HG03066 (cell line): ENCODE measurements around the gene CDH16.
"Not testable (repeated sequence)": the region's sequence is repeated elsewhere in the genome, so short reads cannot be mapped to it uniquely, and the experiment has no call there.

Experiments
- ATAC-seq: cut with Tn5 transposase; IDR thresholded peaks from one replicate; pipeline ENCODE4 v1.9.1; 2021; ENCODE audit warnings: low read depth; ENCODE audit not compliant: unreplicated experiment

The CDH16 gene

DNA sequence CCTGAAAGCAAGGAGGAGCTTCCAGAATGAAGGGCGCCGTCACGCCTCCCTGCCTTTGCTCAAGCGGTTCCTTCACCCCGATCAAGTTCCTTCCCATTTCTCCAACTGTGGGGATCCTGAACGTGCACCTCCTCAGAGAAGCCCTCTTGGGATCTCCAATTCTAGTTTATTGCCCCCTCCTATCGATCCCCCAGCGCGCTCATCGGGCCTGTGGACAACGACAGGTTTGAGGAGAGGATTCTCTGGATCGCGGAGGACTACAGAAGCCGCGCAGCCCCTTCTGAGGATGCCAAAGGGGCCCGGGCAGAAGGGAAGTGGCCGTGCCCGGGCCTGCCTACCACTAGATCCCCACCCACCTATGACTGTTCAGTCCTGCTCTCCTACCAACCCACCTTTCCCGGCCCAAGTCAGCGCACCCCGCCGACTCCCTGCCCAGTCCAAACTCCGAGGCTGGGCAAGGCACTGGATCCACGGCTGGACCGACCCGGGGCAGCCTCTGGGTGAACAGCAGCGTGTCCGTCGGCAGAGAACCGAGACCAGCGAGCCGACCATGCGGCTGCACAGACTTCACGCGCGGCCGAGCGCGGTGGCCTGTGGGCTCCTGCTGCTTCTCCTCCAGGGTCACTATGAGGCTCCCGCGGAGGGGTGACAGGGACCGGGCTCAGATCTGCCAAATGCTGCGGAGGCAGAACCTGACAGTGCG is 29.6 kb upstream of the CDH16 start:
- no peak for ATAC-seq

DNA sequence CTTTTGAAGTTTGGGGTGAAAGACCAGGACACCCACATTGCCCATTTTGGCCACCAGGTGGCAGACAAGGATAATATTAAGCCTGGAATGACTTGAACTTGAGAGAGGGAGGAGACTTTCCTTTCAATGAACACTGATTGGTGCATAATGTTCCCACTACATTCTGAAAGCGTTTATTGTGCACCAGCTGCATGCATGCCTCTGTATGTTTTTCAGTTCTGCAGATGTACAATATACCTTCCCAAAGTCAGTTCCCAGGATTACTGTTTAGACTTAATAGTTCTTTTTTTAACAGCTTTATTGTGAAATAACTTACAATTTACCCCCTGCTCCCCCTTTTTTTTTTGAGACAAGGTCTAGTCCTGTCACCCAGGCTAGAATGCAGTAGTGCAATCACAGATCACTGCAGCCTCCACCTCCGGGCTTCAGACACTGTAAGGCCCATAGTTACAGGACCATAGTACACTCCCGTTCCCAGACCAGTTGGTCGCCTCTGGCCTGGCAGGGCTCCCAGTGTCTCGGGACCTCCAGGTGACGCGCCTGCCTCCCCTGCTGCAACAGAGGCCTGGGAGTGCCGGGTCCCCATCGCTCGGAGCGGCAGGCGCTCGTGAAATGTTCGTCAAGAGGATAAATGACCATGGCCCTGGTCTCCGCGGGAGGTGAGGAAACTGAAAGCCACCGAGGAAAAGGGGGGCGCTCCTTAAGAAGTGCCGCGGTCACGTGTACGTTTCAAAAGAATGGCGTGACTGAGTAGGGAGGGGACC is 28.8 kb upstream of the CDH16 start:
- no peak for ATAC-seq

DNA sequence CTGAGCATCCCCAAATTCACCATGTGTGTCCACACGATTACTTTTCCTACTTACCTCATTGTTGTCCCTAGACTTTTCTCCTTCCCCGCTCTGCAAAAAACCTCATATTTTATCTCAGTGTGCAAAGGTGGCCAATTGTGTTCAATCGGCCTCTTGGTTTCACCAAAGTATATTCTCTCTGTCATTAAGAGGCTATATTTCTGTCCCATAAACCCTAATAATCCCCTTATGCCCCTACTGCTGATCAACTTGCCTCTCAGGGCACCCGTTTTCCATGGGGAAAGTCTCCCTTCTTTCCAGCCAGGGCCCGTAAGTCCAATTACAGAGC is 28.3 kb upstream of the CDH16 start:
- no peak for ATAC-seq

DNA sequence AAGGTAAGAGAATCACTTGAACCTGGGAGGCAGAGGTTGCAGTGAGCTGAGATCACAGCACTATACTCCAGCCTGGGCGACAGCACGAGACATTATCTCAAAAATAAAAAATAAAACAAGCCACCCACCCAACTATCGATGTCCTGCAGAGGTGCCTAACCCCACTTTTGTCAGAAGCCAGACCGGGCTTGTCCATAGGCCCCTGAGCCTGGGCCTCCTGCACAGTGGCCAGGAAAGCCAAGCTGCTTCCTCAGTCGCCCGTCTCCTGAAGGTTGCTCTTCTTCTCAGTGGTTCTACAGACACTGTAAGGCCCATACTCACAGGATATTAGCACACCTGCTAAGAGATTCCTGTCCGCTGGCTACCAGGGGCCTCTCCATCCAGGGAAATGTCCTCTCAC is 27.9 kb upstream of the CDH16 start:
- ATAC-seq = no peak

DNA sequence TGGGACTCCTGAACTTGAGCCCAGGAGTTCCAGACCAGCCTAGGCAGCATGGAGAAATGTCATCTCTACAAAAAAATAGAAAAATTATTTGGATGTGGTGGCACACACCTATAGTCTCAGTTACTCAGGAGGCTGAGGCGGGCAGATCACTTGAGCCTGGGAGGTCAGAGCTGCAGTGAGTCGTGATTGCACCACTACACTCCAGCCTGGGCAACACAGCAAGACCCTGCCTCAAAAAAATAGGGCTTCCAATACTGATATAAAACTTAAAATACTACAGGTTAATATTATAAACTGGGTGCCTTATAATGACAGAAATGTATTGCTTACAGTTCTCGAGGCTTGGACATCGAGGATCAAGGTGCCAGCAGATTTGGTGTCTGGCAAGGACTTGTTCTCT is 27.3 kb upstream of the CDH16 start:
- ATAC-seq = no peak

DNA sequence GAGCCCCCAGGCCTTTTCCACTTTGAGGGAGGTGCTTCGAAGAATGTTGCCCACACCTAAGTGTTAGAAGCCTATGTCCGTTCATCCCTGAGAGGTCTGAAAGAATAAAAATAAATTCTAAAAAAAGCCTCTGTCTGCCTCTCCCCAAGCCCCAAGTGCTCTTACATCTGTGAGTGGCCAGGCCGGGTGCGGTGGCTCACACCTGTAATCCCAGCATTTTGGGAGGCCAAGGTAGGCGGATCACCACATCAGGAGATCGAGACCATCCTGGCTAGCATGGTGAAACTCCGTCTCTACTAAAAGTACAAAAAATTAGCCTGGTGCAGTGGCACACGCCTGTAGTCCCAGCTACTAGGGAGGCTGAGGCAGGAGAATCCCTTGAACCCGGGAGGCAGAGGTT is 26.3 kb upstream of the CDH16 start:
- not testable (repeated sequence) for ATAC-seq

DNA sequence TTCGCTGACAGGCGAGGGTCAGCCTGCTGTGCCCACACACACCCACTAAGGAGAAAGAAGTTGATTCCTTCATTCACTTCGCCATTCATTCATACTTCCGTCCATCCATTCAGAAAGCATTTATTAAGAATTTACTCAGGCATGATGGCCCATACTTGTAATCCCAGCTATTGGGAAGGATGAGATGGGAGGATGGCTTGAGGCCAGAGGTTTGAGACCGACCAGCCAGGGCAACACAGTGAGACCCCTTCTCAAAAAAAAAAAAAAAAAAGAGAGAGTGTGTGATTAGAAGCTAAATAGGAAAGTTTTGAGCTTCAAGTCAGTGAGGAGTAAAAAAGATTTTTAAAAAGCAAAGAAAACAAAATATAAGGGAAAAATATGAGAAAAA is 25.4 kb upstream of the CDH16 start:
- no peak for ATAC-seq

DNA sequence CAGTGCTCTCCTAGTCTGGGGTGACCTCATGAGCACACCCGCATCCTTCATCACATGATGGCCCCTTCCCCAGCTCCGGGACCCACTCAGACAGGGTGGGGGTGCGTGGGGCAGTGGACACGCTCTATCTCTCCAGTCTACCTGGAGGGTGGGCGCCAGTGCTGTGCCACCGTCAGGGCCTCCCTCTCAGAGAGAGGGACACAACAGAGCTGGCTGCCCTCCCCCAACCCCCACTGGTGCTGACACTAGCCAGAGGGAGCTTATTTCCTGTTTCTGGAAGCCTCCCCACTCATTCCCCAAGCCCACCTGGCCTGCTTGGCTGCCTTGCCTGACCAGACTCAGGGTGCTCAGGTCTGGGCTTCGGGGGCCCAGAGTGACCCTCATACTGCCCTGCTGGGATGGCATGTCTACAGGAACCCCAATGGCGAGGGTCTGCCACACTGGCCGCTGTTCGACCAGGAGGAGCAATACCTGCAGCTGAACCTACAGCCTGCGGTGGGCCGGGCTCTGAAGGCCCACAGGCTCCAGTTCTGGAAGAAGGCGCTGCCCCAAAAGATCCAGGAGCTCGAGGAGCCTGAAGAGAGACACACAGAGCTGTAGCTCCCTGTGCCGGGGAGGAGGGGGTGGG is 24.9 kb upstream of the CDH16 start:
- ATAC-seq = no peak

DNA sequence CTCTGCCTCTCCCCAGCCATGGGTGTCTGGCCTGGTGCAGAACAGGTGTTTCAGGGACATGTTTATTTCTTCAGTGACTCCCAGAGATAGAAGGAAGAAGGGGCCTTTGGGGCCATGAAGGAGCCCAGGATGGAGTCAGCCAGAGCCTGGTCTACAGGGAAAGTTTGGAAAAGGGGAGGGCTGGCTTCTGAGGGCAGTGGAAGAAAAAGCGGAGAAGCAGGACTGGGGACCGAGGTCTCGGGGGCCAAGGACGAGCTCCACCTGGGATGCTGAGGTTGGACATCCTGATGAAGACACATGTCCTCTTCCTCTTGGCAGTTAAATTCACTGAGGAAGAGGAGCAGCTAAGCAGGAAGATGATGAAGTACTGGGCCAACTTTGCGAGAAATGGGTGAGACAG is 24.3 kb upstream of the CDH16 start:
- ATAC-seq = no peak

DNA sequence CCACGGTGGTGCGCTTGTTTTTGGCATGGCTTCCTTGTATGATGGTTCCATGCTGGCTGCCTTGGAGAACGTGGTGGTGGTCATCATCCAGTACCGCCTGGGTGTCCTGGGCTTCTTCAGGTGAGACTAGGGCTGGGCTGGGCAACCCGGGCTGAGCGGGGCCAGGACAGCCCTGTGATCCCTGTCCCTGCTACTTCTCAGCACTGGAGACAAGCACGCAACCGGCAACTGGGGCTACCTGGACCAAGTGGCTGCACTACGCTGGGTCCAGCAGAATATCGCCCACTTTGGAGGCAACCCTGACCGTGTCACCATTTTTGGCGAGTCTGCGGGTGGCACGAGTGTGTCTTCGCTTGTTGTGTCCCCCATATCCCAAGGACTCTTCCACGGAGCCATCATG is 21.6 kb upstream of the CDH16 start:
- ATAC-seq = no peak

DNA sequence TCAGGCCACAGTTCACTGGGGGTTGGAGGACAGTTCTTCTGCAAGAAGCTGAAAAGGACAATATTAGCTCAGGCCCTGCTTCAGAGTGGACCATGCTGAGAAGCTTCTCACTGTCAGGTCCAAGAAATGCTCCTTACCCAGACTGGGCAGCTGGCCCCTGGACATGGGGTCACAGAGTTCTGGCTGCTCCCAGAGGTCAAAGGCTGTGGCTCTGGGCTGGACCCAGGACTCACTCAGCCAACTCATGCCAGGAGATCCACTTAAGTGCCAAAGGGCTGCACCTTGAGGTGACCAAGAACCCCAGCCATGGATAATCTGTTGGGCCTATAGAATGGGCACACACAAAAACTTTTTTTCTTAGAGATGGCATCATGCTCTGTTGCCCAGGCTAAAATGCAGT is 20.7 kb upstream of the CDH16 start:
- ATAC-seq = no peak

DNA sequence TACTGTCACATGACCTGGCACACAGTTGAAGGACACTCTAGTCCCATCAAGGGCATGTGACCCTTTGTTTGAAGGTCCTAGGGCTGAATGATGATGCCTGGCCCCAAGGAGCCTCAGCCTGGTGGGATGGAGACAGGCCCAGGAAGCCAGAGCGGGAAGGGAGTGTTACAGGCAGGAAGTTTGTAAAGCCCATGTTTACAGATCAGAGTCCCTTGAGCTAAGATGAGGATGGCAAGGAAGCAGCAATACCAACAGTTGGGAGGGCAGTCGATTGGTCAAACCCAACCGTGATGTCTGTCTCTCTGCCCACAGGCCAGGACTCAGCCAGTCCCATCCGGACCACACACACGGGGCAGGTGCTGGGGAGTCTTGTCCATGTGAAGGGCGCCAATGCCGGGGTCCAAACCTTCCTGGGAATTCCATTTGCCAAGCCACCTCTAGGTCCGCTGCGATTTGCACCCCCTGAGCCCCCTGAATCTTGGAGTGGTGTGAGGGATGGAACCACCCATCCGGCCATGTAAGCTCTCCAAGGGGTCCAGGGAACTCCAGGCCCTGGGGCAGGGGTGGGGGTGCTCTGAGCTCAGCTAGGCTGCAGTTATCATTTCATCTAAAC is 19.1 kb upstream of the CDH16 start:
- ATAC-seq = no peak

DNA sequence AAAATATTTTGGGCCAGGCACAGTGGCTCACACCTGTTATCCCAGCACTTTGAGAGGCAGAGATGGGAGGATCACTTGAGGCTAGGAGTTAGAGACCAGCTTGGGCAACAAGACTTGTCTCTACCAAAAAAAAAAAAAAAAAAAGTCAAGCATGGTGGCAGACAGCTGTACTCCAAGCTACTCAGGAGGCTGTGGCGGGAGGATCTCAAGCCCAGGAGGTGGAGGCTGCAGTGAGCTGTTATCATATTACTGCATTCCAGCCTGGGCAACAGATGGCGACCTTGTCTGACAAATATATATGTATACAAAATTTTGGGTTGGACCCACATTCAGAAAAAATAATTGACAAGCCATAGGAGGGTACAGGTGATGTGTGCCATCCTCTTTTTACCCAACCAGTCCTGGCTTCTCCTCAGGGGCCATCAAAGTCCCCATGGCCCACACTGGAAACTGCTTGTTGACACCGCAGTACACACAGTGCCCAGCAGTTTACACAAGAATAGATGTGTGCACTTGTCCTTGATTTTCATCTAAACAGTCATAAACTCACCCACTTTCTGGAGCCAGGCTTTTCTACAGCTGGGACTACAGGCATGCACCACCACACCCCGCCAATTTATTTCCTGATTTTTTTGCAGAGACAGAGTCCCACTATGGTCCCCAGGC is 18.3 kb upstream of the CDH16 start:
- ATAC-seq = no peak

DNA sequence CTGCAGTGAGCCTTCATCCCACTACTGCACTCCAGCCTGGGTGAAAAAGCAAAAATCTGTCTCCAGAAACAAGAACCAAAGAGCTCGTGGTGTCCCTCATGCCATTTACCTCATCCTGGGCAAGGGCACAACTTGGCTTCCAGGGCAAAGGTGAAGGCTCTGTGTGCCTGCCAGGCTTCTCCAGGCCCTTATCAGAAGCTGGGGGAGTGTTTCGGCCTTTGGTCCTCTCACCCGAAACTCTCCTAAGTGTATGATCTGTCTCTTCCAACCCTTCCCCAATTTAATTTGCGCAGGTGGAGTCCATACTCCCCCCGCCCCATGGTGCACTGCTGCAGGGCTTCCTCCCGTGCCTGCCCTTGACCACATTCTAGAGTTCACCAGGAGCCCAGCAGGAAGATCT is 17.8 kb upstream of the CDH16 start:
- no peak for ATAC-seq

DNA sequence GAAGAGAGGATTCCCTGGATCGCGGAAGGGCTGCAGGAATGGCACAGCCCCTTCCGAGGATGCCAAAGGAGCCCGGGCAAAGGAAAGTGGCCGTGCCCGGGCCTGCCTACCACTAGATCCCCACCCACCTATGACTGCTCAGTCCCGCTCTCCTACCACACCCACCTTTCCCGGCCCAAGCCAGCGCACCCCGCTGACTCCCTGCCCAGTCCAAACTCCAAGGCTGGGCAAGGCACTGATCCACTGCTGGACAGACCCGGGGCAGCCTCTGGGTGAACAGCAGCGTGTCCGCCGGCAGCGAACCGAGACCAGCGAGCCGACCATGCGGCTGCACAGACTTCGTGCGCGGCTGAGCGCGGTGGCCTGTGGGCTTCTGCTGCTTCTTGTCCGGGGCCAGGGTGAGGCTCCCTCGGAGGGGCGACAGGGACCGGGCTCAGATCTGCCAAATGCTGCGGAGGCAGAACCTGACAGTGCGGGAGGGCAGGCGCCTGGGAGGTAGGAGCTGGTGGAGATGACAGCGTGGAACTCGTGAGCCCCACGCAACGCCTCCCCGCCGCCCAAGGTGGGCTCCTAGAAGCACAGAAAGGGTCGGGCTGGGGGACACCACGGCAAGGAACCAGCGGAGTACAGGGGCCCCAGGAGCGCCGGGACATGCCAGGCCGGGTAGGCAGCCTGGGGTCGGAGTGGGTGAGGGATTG is 16.8 kb upstream of the CDH16 start, which contains the start of gene CES2:
Gene CES2 (plus strand): TSS at position 203 of the 698 bp plus-strand sequence. CDS start 120 bp downstream, at position 323.
- ATAC-seq = no peak

DNA sequence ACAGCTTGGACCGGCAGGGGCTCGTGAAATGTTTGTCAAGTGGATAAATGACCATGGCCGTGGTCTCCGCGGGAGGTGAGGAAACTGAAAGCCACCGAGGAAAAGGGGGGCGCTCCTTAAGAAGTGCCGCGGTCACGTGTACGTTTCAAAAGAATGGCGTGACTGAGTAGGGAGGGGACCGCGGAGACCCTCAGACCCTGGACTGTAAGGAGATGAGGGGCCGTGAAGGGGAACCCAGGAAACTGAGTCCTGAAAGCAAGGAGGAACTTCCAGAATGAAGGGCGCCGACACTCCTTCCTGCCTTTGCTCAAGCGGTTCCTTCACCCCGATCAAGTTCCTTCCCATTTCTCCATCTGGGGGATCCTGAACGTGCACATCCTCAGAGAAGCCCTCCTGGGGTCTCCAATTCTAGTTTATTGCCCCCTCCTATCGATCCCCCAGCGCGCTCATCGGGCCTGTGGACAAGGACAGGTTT is 16.2 kb upstream of the CDH16 start:
- ATAC-seq = peak; percentile 27

DNA sequence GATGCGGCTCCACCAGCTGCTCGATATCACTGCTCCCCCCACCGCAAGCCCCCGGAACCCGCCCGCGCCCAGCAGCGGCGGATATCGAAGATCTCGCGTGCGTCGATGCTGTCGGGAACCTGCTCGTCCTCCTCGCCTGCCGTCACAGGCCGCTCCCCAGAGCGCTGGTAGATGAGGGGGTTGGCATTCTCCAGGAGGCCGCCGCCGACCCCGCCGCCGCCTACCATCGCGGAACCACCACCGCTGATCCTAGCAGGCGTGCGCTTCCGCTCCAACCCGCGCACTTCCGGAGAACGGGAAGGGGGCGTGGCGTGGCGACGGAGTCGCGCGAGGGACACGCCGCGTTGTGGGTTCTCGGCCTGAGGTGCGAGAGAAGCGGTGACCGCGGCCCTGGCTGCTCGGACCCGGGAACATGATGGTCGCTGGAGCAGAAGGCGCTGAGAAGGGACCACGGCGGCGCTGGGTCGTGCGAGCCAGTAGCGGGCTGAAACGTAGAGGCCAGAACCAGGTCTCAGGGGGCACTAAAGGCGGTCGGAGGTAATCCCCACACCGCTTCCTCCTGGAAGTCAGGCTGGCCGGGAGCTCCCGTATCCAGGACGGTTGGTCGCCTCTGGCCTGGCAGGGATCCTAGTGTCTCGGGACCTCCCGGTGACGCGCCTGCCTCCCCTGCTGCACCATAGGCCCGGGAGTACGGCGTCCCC is 15.6 kb upstream of the CDH16 start, which contains the start of gene CIAO2B:
Gene CIAO2B (minus strand): TSS at position 265 of the 701 bp plus-strand sequence. CDS start 38 bp downstream, at position 227.
- peak; percentile 76 for ATAC-seq

DNA sequence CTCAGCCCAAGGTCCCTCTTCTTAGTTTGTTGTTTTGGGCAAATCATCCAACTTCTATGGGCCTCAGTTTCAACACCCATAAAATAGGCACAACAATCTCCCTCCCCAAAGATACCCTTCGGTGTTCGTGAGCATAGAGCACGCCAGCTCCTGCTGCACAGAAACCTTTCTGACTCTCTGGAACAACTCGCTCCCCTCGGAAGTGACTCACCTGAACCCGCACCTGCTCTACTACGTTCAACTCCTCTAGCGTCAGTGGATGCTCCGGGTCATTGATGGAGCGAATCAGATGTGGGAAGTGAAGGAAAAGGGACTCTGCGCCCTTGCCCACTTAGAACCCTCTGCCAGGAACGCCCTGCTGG is 15.1 kb upstream of the CDH16 start:
- ATAC-seq = peak; percentile 11

DNA sequence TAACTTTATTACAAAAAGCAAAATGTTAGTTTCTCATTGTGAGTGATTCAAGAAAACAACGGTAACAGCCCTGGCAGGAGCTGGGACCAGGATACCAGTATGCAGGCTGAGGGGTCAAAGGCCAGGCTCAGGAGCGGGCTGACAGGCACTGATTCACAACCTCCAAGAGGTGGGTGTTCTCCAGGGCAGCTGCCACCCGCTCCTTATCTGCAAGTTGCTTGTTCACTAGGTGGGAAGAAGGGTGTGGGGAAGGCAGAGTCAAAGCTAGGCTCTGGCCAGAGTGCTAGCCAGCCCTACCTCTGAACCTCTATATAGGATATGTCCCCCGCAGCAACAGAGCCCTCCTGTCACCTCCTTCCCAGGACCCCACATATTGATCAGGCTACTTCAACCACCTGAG is 13.4 kb upstream of the CDH16 start:
- ATAC-seq = no peak

DNA sequence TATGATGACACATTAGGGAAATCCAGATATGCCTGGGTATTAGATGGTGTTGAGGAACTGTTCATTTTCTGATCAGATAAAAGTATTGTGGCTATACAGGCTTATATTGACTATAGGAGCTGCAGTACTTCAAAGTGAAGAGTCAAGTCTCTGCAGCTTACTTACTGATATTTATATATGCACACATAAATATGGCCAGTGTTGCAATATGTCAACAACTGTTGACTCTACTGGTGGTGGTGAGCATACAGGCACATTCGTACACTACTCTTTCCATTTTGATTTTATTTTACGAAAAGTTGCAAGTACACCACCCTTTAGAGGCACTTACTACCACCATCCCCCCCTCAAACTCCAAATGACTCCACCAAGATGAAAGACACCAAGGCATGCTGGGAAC is 13.0 kb upstream of the CDH16 start:
- ATAC-seq = no peak
